ENCODE measurements around the gene ZBED4. TPM values are rescaled to one million over a fixed set of nuclear protein-coding genes. Genes with fewer than 3 reads are reported as not detected.

ZBED4 gene
- total and polyA plus RNA-seq, 2 experiments from 2014 or later, result 8.5 to 31.9 TPM

GRCh38 chr22:49866134-49866533, 12.5 kb downstream of the ZBED4 start:
- ATAC-seq, result no peak
- no peaks in the 10 kb centered on the region; the same call in 1 of the 2 replicates for H3F3A ChIP-seq (replicated peaks; ENCODE audit: low read depth)
- Mint-ChIP-seq H3K27ac (no peak overlapping the region), H3K4me1 (peaks cover 3% of the 10 kb centered on the region; the same call in 2 of the 3 replicates), H3K27me3 (ENCODE audit: insufficient read depth, low read depth, poor library complexity) (peaks cover 2% of the 10 kb centered on the region), H3K9me3 (peaks cover 38% of the 10 kb centered on the region), H3K36me3 (ENCODE audit: low read depth) (peaks cover 59% of the 10 kb centered on the region), H3K4me3 (no peak overlapping the region)
- TF ChIP-seq, protein P1, sequence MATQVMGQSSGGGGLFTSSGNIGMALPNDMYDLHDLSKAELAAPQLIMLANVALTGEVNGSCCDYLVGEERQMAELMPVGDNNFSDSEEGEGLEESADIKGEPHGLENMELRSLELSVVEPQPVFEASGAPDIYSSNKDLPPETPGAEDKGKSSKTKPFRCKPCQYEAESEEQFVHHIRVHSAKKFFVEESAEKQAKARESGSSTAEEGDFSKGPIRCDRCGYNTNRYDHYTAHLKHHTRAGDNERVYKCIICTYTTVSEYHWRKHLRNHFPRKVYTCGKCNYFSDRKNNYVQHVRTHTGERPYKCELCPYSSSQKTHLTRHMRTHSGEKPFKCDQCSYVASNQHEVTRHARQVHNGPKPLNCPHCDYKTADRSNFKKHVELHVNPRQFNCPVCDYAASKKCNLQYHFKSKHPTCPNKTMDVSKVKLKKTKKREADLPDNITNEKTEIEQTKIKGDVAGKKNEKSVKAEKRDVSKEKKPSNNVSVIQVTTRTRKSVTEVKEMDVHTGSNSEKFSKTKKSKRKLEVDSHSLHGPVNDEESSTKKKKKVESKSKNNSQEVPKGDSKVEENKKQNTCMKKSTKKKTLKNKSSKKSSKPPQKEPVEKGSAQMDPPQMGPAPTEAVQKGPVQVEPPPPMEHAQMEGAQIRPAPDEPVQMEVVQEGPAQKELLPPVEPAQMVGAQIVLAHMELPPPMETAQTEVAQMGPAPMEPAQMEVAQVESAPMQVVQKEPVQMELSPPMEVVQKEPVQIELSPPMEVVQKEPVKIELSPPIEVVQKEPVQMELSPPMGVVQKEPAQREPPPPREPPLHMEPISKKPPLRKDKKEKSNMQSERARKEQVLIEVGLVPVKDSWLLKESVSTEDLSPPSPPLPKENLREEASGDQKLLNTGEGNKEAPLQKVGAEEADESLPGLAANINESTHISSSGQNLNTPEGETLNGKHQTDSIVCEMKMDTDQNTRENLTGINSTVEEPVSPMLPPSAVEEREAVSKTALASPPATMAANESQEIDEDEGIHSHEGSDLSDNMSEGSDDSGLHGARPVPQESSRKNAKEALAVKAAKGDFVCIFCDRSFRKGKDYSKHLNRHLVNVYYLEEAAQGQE (IDR thresholded peaks at IDR 0.05; ENCODE audit: unreplicated experiment), result no peak
- TF ChIP-seq, protein P2, sequence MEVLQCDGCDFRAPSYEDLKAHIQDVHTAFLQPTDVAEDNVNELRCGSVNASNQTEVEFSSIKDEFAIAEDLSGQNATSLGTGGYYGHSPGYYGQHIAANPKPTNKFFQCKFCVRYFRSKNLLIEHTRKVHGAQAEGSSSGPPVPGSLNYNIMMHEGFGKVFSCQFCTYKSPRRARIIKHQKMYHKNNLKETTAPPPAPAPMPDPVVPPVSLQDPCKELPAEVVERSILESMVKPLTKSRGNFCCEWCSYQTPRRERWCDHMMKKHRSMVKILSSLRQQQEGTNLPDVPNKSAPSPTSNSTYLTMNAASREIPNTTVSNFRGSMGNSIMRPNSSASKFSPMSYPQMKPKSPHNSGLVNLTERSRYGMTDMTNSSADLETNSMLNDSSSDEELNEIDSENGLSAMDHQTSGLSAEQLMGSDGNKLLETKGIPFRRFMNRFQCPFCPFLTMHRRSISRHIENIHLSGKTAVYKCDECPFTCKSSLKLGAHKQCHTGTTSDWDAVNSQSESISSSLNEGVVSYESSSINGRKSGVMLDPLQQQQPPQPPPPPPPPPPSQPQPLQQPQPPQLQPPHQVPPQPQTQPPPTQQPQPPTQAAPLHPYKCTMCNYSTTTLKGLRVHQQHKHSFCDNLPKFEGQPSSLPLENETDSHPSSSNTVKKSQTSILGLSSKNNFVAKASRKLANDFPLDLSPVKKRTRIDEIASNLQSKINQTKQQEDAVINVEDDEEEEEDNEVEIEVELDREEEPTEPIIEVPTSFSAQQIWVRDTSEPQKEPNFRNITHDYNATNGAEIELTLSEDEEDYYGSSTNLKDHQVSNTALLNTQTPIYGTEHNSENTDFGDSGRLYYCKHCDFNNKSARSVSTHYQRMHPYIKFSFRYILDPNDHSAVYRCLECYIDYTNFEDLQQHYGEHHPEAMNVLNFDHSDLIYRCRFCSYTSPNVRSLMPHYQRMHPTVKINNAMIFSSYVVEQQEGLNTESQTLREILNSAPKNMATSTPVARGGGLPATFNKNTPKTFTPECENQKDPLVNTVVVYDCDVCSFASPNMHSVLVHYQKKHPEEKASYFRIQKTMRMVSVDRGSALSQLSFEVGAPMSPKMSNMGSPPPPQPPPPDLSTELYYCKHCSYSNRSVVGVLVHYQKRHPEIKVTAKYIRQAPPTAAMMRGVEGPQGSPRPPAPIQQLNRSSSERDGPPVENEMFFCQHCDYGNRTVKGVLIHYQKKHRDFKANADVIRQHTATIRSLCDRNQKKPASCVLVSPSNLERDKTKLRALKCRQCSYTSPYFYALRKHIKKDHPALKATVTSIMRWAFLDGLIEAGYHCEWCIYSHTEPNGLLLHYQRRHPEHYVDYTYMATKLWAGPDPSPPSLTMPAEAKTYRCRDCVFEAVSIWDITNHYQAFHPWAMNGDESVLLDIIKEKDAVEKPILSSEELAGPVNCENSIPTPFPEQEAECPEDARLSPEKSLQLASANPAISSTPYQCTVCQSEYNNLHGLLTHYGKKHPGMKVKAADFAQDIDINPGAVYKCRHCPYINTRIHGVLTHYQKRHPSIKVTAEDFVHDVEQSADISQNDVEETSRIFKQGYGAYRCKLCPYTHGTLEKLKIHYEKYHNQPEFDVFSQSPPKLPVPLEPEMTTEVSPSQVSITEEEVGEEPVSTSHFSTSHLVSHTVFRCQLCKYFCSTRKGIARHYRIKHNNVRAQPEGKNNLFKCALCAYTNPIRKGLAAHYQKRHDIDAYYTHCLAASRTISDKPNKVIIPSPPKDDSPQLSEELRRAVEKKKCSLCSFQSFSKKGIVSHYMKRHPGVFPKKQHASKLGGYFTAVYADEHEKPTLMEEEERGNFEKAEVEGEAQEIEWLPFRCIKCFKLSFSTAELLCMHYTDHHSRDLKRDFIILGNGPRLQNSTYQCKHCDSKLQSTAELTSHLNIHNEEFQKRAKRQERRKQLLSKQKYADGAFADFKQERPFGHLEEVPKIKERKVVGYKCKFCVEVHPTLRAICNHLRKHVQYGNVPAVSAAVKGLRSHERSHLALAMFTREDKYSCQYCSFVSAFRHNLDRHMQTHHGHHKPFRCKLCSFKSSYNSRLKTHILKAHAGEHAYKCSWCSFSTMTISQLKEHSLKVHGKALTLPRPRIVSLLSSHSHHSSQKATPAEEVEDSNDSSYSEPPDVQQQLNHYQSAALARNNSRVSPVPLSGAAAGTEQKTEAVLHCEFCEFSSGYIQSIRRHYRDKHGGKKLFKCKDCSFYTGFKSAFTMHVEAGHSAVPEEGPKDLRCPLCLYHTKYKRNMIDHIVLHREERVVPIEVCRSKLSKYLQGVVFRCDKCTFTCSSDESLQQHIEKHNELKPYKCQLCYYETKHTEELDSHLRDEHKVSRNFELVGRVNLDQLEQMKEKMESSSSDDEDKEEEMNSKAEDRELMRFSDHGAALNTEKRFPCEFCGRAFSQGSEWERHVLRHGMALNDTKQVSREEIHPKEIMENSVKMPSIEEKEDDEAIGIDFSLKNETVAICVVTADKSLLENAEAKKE (CRISPR knock-in tag; IDR thresholded peaks at IDR 0.05), result no peak
- TF ChIP-seq EZH2 (IDR thresholded peaks at IDR 0.05; ENCODE audit: low read depth, unreplicated experiment) (no peak), JUNB (IDR thresholded peaks at IDR 0.05; ENCODE audit: unreplicated experiment) (no peak), STAT1 (IDR thresholded peaks at IDR 0.05; ENCODE audit: unreplicated experiment) (no peak), NANOG (IDR thresholded peaks at IDR 0.05; ENCODE audit: borderline replicate concordance) (no peak), ZNF114 (CRISPR knock-in tag; IDR thresholded peaks at IDR 0.05) (no peak), POLR2AphosphoS5 (IDR thresholded peaks at IDR 0.05; ENCODE audit: low read depth) (no peak), CREB1 (CRISPR knock-in tag; IDR thresholded peaks at IDR 0.05; ENCODE audit: low read depth) (no peak), ETS1 (IDR thresholded peaks at IDR 0.05) (no peak)
- TF ChIP-seq, protein P3, sequence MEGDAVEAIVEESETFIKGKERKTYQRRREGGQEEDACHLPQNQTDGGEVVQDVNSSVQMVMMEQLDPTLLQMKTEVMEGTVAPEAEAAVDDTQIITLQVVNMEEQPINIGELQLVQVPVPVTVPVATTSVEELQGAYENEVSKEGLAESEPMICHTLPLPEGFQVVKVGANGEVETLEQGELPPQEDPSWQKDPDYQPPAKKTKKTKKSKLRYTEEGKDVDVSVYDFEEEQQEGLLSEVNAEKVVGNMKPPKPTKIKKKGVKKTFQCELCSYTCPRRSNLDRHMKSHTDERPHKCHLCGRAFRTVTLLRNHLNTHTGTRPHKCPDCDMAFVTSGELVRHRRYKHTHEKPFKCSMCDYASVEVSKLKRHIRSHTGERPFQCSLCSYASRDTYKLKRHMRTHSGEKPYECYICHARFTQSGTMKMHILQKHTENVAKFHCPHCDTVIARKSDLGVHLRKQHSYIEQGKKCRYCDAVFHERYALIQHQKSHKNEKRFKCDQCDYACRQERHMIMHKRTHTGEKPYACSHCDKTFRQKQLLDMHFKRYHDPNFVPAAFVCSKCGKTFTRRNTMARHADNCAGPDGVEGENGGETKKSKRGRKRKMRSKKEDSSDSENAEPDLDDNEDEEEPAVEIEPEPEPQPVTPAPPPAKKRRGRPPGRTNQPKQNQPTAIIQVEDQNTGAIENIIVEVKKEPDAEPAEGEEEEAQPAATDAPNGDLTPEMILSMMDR (conservative IDR thresholded peaks at IDR 0.05; ENCODE audit: low read depth in 2 of 2), result no peak
- H2AFZ ChIP-seq, result no peak overlapping the region
- H3K27me3 ChIP-seq (ENCODE audit: insufficient read depth), result no peaks in the 10 kb centered on the region
- no peak for DNase-seq (ENCODE audit: low spot score)
- H3K79me2 ChIP-seq (replicated peaks; ENCODE audit: insufficient read depth), result peaks cover 98% of the 10 kb centered on the region
- peaks cover 66% of the 10 kb centered on the region for H4K20me1 ChIP-seq (replicated peaks; ENCODE audit: insufficient read depth)
- H3K4me1 ChIP-seq (ENCODE audit: insufficient read depth), result peaks cover 7% of the 10 kb centered on the region; the same call in 1 of the 2 replicates
- peaks cover 4% of the 10 kb centered on the region; the same call in 1 of the 2 replicates for H3K9me2 ChIP-seq (ENCODE audit: insufficient read depth)
- H3K4me2 ChIP-seq, result no peak overlapping the region
- H3K27ac ChIP-seq (ENCODE audit: low read depth), result no peak overlapping the region
- no peaks in the 10 kb centered on the region for H3K36me3 ChIP-seq (ENCODE audit: insufficient read depth)
- no peak overlapping the region for H3K4me3 ChIP-seq
